ENCODE results near the gene ITPR2. TPM values are rescaled to one million over a fixed set of nuclear protein-coding genes. Genes with fewer than 3 reads are reported as not detected.

The ITPR2 gene
- total and polyA plus RNA-seq, 2 of the 8 experiments (the other 6 are each of a cell fraction or from before 2014, with no cell fraction given) = 4.1 to 48.3 TPM

DNA sequence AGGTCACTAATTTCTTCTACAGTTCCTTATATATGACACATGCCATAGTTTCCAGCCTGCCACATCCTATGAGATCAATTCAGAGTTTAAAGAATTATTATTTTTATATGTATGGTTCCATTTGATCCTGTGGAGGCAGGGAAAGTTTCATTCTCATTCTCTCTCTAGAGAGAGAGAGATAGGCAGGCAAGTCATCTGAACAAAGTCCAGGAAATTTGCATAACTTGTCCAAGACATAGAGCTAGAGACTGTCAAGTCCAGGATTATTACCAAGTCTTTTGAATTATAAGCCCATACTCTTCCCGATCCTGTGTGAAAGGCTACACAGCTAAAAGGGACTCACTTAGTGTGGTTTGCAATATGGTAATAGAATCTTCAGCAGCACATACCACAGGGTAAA is 422.3 kb downstream of the ITPR2 start:
- Histone ChIP-seq H2BK15ac (ENCODE audit: low read length) (no peak overlapping the region), H3K14ac (ENCODE audit: insufficient read length) (no peak overlapping the region), H3K4ac (replicated peaks; ENCODE audit: insufficient read length, low read depth, low read length) (no peak overlapping the region), H2BK120ac (replicated peaks; ENCODE audit: low read depth, low read length) (no peak overlapping the region), H4K20me1 (replicated peaks in 1 of 2; ENCODE audit: control insufficient read depth in 1 of 2, insufficient read depth in 2 of 2, low read length in 2 of 2) (no peaks in the 10 kb centered on the region), H2AFZ (ENCODE audit: low read length) (no peak overlapping the region), H3K23ac (ENCODE audit: insufficient read length) (no peak overlapping the region), H2BK12ac (ENCODE audit: low read depth, low read length) (no peak overlapping the region), H3K27me3 (replicated peaks in 1 of 4; ENCODE audit: control insufficient read depth in 3 of 4, extremely low read depth in 1 of 4, insufficient read depth in 3 of 4, low read length in 3 of 4) (no peaks in the 10 kb centered on the region), H3K79me1 (ENCODE audit: low read depth, low read length) (peaks cover 3% of the 10 kb centered on the region; the same call in 1 of the 2 replicates), H4K8ac (ENCODE audit: extremely low read depth, insufficient read depth, low read length) (no peak overlapping the region), H3K79me2 (ENCODE audit: control insufficient read depth in 1 of 2, insufficient read depth in 2 of 2, low read length in 2 of 2) (no peaks in the 10 kb centered on the region), H3K4me3 (ENCODE audit: extremely low read depth in 1 of 4, insufficient read depth in 2 of 4, low read depth in 3 of 4, low read length in 4 of 4) (no peak overlapping the region), H2BK5ac (ENCODE audit: low read depth, low read length) (no peak overlapping the region), H3K18ac (ENCODE audit: extremely low read depth, low read length) (no peak overlapping the region), H4K91ac (replicated peaks; ENCODE audit: insufficient read length, low read length) (no peak overlapping the region), H3K23me2 (ENCODE audit: low read depth, low read length) (no peaks in the 10 kb centered on the region), H3K36me3 (ENCODE audit: control insufficient read depth in 2 of 4, insufficient read depth in 4 of 4, low read length in 3 of 4) (peaks cover 0 to 3% (median 0%) of the 10 kb centered on the region in 4 experiments; a peak in 1 of 8 replicates), H3K9ac (replicated peaks in 1 of 4; ENCODE audit: extremely low read depth in 1 of 4, low read depth in 3 of 4, low read length in 3 of 4) (no peak overlapping the region), H3K27ac (ENCODE audit: low read depth, low read length) (no peak overlapping the region), H2AK5ac (ENCODE audit: low read depth, low read length) (no peak overlapping the region), H3K9me3 (ENCODE audit: insufficient read depth in 2 of 2, low read depth in 1 of 2, low read length in 1 of 2) (no peaks in the 10 kb centered on the region), H3K4me2 (ENCODE audit: insufficient read depth in 1 of 2, low read depth in 2 of 2, low read length in 2 of 2) (no peak overlapping the region), H2BK20ac (ENCODE audit: low read length) (no peak overlapping the region), H3K4me1 (replicated peaks in 1 of 4; ENCODE audit: control insufficient read depth in 3 of 4, insufficient read depth in 4 of 4, low read length in 3 of 4) (no peaks in the 10 kb centered on the region), H4K5ac (ENCODE audit: insufficient read length, low read depth, low read length) (no peak overlapping the region), H3K56ac (replicated peaks; ENCODE audit: insufficient read length, low read depth, low read length) (no peak overlapping the region)
- DNase-seq (ENCODE audit: low read depth in 1 of 2, low spot score in 2 of 2) (no peak), FAIRE-seq (no peak)
- TF ChIP-seq HDAC2 (IDR thresholded peaks at IDR 0.05; ENCODE audit: borderline replicate concordance in 1 of 2, low read depth in 2 of 2, low read length in 2 of 2) (no peak), CBX8 (IDR thresholded peaks at IDR 0.05; ENCODE audit: borderline replicate concordance, low read depth, low read length) (no peak)
- ChIA-PET CTCF (ENCODE audit: partially characterized antibody) (interaction anchor here (1.1 kb wide), 1 partner anchor 19 kb away, joined by 3 read pairs; no protein-coding TSS in a partner anchor), POLR2A (ENCODE audit: partially characterized antibody) (no interaction called here)
- 100% methylated on average over 1 of the region's 1 CpG; no CpG with 5 or more reads in 1 of the 2 experiments for WGBS, 2 experiments (ENCODE audit: extremely low coverage in 1 of 2, insufficient coverage in 1 of 2, insufficient read length in 1 of 2, insufficient replicate concordance in 2 of 2, low coverage in 1 of 2, low lambda C conversion rate in 2 of 2, missing lambda C conversion rate in 1 of 2)
